GM19035 (cell line): Measurements from ENCODE around the gene EFHC1.

ENCODE experiments used
- ATAC-seq: cut with Tn5 transposase; IDR thresholded peaks from one replicate; pipeline ENCODE4 v1.9.1; 2021; ENCODE audit not compliant: unreplicated experiment

EFHC1 gene

GRCh38 chr6:52551483-52552277 is 131.5 kb downstream of the EFHC1 start:
- no peak for ATAC-seq

GRCh38 chr6:52552278-52552643 is 132.1 kb downstream of the EFHC1 start:
- ATAC-seq, result peak; percentile 95

GRCh38 chr6:52553158-52553557 is 133.0 kb downstream of the EFHC1 start:
- ATAC-seq, result no peak

GRCh38 chr6:52553719-52554118 is 133.6 kb downstream of the EFHC1 start:
- ATAC-seq, result no peak

- ATAC-seq, result no peak
These were observed 134.6 kb downstream of the EFHC1 start for GRCh38 chr6:52554684-52555280.

GRCh38 chr6:52555518-52556233 is 135.5 kb downstream of the EFHC1 start:
- ATAC-seq, result no peak

- ATAC-seq, result no peak
These were observed 137.5 kb downstream of the EFHC1 start for GRCh38 chr6:52557389-52558265.

GRCh38 chr6:52558266-52559000 is 138.3 kb downstream of the EFHC1 start:
- ATAC-seq, result no peak

GRCh38 chr6:52560462-52560861 is 140.3 kb downstream of the EFHC1 start:
- no peak for ATAC-seq

- no peak for ATAC-seq
These were observed 142.8 kb downstream of the EFHC1 start for GRCh38 chr6:52562911-52563310.

- ATAC-seq, result no peak
These were observed 144.7 kb downstream of the EFHC1 start for GRCh38 chr6:52564856-52565255.

GRCh38 chr6:52566201-52566600 is 146.1 kb downstream of the EFHC1 start:
- no peak for ATAC-seq

- ATAC-seq, result no peak
These were observed 146.7 kb downstream of the EFHC1 start for GRCh38 chr6:52566853-52567279.

- ATAC-seq, result no peak
These were observed 148.2 kb downstream of the EFHC1 start for GRCh38 chr6:52568320-52568719.

GRCh38 chr6:52570291-52570700 is 150.2 kb downstream of the EFHC1 start:
- no peak for ATAC-seq

GRCh38 chr6:52571099-52571755 is 151.1 kb downstream of the EFHC1 start:
- no peak for ATAC-seq

- no peak for ATAC-seq
These were observed 152.4 kb downstream of the EFHC1 start for GRCh38 chr6:52572536-52572935.

- no peak for ATAC-seq
These were observed 153.2 kb downstream of the EFHC1 start for GRCh38 chr6:52573295-52573694.
